ENCODE results near the gene SF3A2. TPM values are rescaled to one million over a fixed set of nuclear protein-coding genes. Genes with fewer than 3 reads are reported as not detected.
A peak's percentile ranks its signal among the peaks of the same experiment; 100 is the strongest.

SF3A2 gene
- total RNA-seq, 4 donors from 2014 or later = 23.9 to 29.2 (median 26.5) TPM

- Histone ChIP-seq H3K9me3 (no peaks in the 10 kb centered on the region), H3K27ac (no peak overlapping the region), H3K4me3 (peak overlapping the region; percentile 5 to 36 (median 36)), H3K36me3 (no peaks in the 10 kb centered on the region), H3K4me1 (peaks cover 12 to 33% of the 10 kb centered on the region in 2 donors), H3K27me3 (peaks cover 47 to 58% (median 51%) of the 10 kb centered on the region in 3 donors)
- no peak for ATAC-seq
- DNase-seq = no peak
- TF ChIP-seq POLR2A (IDR thresholded peaks at IDR 0.05) (no peak), CTCF (IDR thresholded peaks at IDR 0.05 in 4 of 5, conservative IDR thresholded peaks at IDR 0.05 in 1 of 5) (no peak)
- in situ Hi-C loops (cut with MboI; ENCODE audit: low sequenced_read_pairs in 4 of 4) = loop anchor here (25.0 kb wide), 1 partner anchor 97 kb away; no protein-coding TSS in a partner anchor
- intact Hi-C loops (cut with DNase I; ENCODE audit: low total_unique reads) = no loop called here
Observed at GRCh38 chr19:2290441-2291184, 54.0 kb downstream of the SF3A2 start.

DNA sequence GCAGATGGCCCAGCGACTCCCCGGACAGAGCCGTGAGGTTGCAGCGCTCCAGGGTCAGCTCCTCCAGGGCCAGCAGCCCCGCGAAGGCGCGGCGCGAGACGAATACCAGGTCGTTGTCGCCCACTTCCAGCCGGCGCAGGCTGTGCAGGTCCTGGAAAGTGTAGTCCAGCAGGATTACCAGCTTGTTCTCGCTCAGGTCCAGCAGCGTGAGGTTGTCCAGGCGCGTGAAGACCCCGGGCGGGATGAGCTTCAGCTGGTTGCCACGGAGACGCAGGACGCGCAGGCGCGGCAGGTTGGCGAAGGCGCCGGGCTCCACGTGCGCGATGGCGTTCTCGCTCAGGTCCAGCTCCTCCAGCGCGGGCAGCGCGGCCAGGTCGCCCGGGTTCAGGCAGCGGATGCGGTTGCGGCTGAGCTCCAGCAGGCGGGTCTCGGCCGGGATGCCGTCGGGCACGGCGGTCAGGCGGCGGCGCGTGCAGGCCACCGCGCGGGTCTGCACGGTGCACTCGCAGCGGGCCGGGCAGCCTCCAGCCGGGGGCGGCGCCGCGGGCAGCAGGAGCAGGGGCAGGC lies 54.6 kb downstream of the SF3A2 start:
- peaks cover 47 to 58% (median 51%) of the 10 kb centered on the region in 3 donors for H3K27me3 ChIP-seq
- H3K27ac ChIP-seq = no peak overlapping the region
- H3K9me3 ChIP-seq = no peaks in the 10 kb centered on the region
- no peaks in the 10 kb centered on the region for H3K36me3 ChIP-seq
- in situ Hi-C loops (cut with MboI; ENCODE audit: low sequenced_read_pairs in 4 of 4) = loop anchor here (25.0 kb wide), 1 partner anchor 96 kb away; no protein-coding TSS in a partner anchor
- DNase-seq (no peak), ATAC-seq (no peak)
- peaks cover 12 to 33% of the 10 kb centered on the region in 2 donors for H3K4me1 ChIP-seq
- intact Hi-C loops (cut with DNase I; ENCODE audit: low total_unique reads) = no loop called here
- peak in 1 of 5 experiments; percentile 13 for TF ChIP-seq CTCF (IDR thresholded peaks at IDR 0.05 in 4 of 5, conservative IDR thresholded peaks at IDR 0.05 in 1 of 5)
- TF ChIP-seq POLR2A (IDR thresholded peaks at IDR 0.05) = no peak
- H3K4me3 ChIP-seq = peak overlapping the region in 2 of 4 donors; percentile 35 to 36

DNA sequence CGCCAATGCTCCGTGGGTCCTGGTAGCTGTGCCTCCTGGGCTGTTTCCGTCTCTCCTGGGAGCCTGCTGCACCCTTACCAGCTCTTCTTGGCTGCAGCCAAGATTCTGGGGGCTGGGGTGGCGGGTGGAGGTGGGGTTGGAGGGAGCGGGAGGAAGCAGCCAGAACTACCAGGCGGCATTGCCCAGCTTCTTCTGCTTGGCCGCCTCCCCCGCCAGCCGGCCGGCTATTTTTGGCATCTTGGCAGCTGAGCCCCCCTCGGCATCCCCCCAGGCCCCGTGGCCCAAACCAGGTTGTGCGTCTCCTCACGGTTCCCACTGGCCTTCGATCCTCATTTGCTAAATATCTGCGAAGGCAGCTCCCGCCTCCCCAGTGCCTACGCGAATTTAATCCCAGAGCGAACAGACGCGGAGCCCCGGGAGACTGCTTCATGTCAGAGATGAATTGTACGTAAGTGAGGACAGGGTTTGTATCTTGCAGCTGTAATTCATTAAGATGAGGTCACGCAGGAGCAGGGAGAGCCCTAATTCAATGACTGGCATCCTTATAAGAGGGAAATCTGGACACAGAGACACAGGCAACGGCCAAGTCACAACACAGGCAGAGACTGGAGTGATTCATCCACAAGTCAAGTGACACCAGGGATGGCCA lies 58.2 kb downstream of the SF3A2 start:
- Histone ChIP-seq H3K4me1 (peaks cover 12 to 26% of the 10 kb centered on the region in 2 donors), H3K27me3 (peaks cover 28 to 34% (median 33%) of the 10 kb centered on the region in 3 donors), H3K4me3 (peak overlapping the region; percentile 23 to 48 (median 28)), H3K36me3 (no peaks in the 10 kb centered on the region), H3K27ac (peak overlapping the region in 3 of 4 donors; percentile 26 to 61 (median 27)), H3K9me3 (no peaks in the 10 kb centered on the region)
- intact Hi-C loops (cut with DNase I; ENCODE audit: low total_unique reads) (no loop called here), in situ Hi-C loops (cut with MboI; ENCODE audit: low sequenced_read_pairs in 4 of 4) (loop anchor here (25.0 kb wide), 1 partner anchor 92 kb away; no protein-coding TSS in a partner anchor)
- no peak for DNase-seq
- TF ChIP-seq POLR2A (IDR thresholded peaks at IDR 0.05) (no peak), CTCF (IDR thresholded peaks at IDR 0.05 in 4 of 5, conservative IDR thresholded peaks at IDR 0.05 in 1 of 5) (no peak)
- peak; percentile 73 to 83 for ATAC-seq

- TF ChIP-seq CTCF (IDR thresholded peaks at IDR 0.05 in 4 of 5, conservative IDR thresholded peaks at IDR 0.05 in 1 of 5) (no peak), POLR2A (IDR thresholded peaks at IDR 0.05) (no peak)
- H3K4me1 ChIP-seq = peaks cover 10 to 15% of the 10 kb centered on the region in 2 donors
- no peak overlapping the region for H3K27ac ChIP-seq
- DNase-seq (no peak), ATAC-seq (no peak)
- no peaks in the 10 kb centered on the region for H3K9me3 ChIP-seq
- in situ Hi-C loops (cut with MboI; ENCODE audit: low sequenced_read_pairs in 4 of 4) = loop anchor here (25.0 kb wide), 1 partner anchor 91 kb away; no protein-coding TSS in a partner anchor
- H3K4me3 ChIP-seq = no peak overlapping the region
- intact Hi-C loops (cut with DNase I; ENCODE audit: low total_unique reads) = no loop called here
- peaks cover 15 to 26% (median 20%) of the 10 kb centered on the region in 3 donors for H3K27me3 ChIP-seq
- H3K36me3 ChIP-seq = no peaks in the 10 kb centered on the region
Observed at GRCh38 chr19:2296141-2296540, 59.5 kb downstream of the SF3A2 start.

MicroRNAs within 50 kb of the gene (microRNA counts, 767-probe panel; counts per million panel counts)
- microRNA hsa-miR-1227 = 356 to 448 counts per million in 2 donors

Small RNAs within 50 kb of the gene (microRNA-seq; reads per million reads assigned to microRNA genes)
- gene MIR1227 (ENCODE audit: borderline replicate concordance in 2 of 2) = 0 to 1.2 reads per million in 2 donors
- 0 reads per million in 2 donors for gene MIR4321 (ENCODE audit: borderline replicate concordance in 2 of 2)

Other genes starting within 250 kb of the SF3A2 start
- 10 to 100 TPM; 54.6 to 82.9 (median 63.6) TPM for gene BTBD2, start 221.1 kb upstream of the SF3A2 start, total RNA-seq
- 1,000 to 10,000 TPM; 1,858 to 2,149 (median 1,965) TPM for gene MKNK2, start 185.6 kb upstream of the SF3A2 start, total RNA-seq
- 10 to 100 TPM; 16.0 to 30.8 (median 22.2) TPM for gene MOB3A, start 140.5 kb upstream of the SF3A2 start, total RNA-seq
- gene IZUMO4, start 139.9 kb upstream of the SF3A2 start, total RNA-seq = 1 to 10 TPM in 1 of 4 donors, under 1 TPM in 1, not detected in 2; 0.93 to 1.4 TPM
- 100 to 1,000 TPM in 1 of 4 donors, 10 to 100 TPM in 3; 71.0 to 139 (median 99.0) TPM for gene AP3D1, start 85.3 kb upstream of the SF3A2 start, total RNA-seq
- gene DOT1L, start 72.9 kb upstream of the SF3A2 start, total RNA-seq = 10 to 100 TPM in 3 of 4 donors, 1 to 10 TPM in 1; 9.3 to 48.5 (median 15.8) TPM
- gene PLEKHJ1, start 495 bp upstream of the SF3A2 start, total RNA-seq = 10 to 100 TPM; 50.1 to 72.4 (median 61.6) TPM
- gene AMH, start 12.5 kb downstream of the SF3A2 start, total RNA-seq = 1 to 10 TPM in 2 of 4 donors, under 1 TPM in 2; 0.80 to 3.9 (median 1.2) TPM
- gene JSRP1, start 19.6 kb downstream of the SF3A2 start, total RNA-seq = 100 to 1,000 TPM; 152 to 383 (median 303) TPM
- under 1 TPM in 1 of 4 donors, not detected in 3; 0.11 TPM for gene PEAK3, start 45.4 kb downstream of the SF3A2 start, total RNA-seq
- gene LINGO3, start 71.3 kb downstream of the SF3A2 start, total RNA-seq = not detected
- 100 to 1,000 TPM in 1 of 4 donors, 10 to 100 TPM in 3; 70.0 to 109 (median 77.5) TPM for gene LSM7, start 91.8 kb downstream of the SF3A2 start, total RNA-seq
- gene SPPL2B, start 91.9 kb downstream of the SF3A2 start, total RNA-seq = 10 to 100 TPM; 18.1 to 27.7 (median 23.2) TPM
- not detected for gene TMPRSS9, start 123.4 kb downstream of the SF3A2 start, total RNA-seq
- 10 to 100 TPM; 23.7 to 60.3 (median 46.8) TPM for gene TIMM13, start 190.8 kb downstream of the SF3A2 start, total RNA-seq
- 10 to 100 TPM; 14.8 to 34.1 (median 23.6) TPM for gene LMNB2, start 220.1 kb downstream of the SF3A2 start, total RNA-seq
- 10 to 100 TPM; 32.2 to 48.7 (median 41.7) TPM for gene GADD45B, start 239.3 kb downstream of the SF3A2 start, total RNA-seq

Measured in gastrocnemius medialis (tissue), 4 donors.